CD8-positive, alpha-beta memory T cell (primary cell): Measurements from ENCODE around the gene OTC. TPM values are rescaled to one million over a fixed set of nuclear protein-coding genes. Genes with fewer than 3 reads are reported as not detected.

ENCODE experiments used
- CTCF ChIA-PET: fragments of 350-600 bp; sonication (Branson Sonifier 250); formaldehyde crosslinking; loops from one replicate; lab custom pipeline; 2021; ENCODE audit warnings: antibody characterized with exemption; lab: Charles Lee
- POLR2A ChIA-PET: fragments of 350-600 bp; sonication (Branson Sonifier 250); formaldehyde crosslinking; loops from one replicate; lab custom pipeline; 2021; ENCODE audit warnings: antibody characterized with exemption; lab: Charles Lee
- DNase-seq, 5 donors: peaks; one replicate each; pipeline versions ENCODE4 v3.0.0 to v3.0.0-alpha.2; 2020 to 2022; ENCODE audit warnings: mixed read lengths in 1 of 5
- H3K27ac ChIP-seq: one replicate; pipeline ENCODE4 v1.7.0; 2013; ENCODE audit warnings: low read depth, mild to moderate bottlenecking, low read length, moderate library complexity
- H3K27me3 ChIP-seq: 2 replicates; pipeline ENCODE4 v1.7.0; 2013; ENCODE audit warnings: low read length, mild to moderate bottlenecking; ENCODE audit not compliant: insufficient read depth, poor library complexity, severe bottlenecking
- H3K36me3 ChIP-seq: 2 replicates; pipeline ENCODE4 v1.7.0; 2013; ENCODE audit warnings: mild to moderate bottlenecking, low read length, moderate library complexity; ENCODE audit not compliant: insufficient read depth
- H3K4me1 ChIP-seq: 2 replicates; pipeline ENCODE4 v1.7.0; 2013; ENCODE audit warnings: mild to moderate bottlenecking, low read length, moderate library complexity; ENCODE audit not compliant: insufficient read depth
- H3K4me3 ChIP-seq: 2 replicates; pipeline ENCODE4 v1.7.0; 2013; ENCODE audit warnings: mild to moderate bottlenecking, low read length
- H3K9me3 ChIP-seq: 2 replicates; pipeline ENCODE4 v1.7.0; 2013; ENCODE audit warnings: mild to moderate bottlenecking, low read length
- H3K27ac Mint-ChIP-seq, 8 donors: one replicate each; pipeline ENCODE4 v1.8.0; 2020 to 2021; ENCODE audit warnings: mixed read lengths in 8 of 8, mild to moderate bottlenecking in 6 of 8, inconsistent platforms in 3 of 8, moderate library complexity in 3 of 8
- H3K27me3 Mint-ChIP-seq, 2 donors: one replicate each; pipeline ENCODE4 v1.8.0; 2020 to 2021; ENCODE audit warnings: mixed read lengths in 2 of 2, mild to moderate bottlenecking in 1 of 2, moderate library complexity in 1 of 2
- H3K36me3 Mint-ChIP-seq, 3 donors: one replicate each; pipeline ENCODE4 v1.8.0; 2020 to 2021; ENCODE audit warnings: mixed read lengths in 3 of 3, inconsistent platforms in 1 of 3, mild to moderate bottlenecking in 1 of 3
- H3K4me1 Mint-ChIP-seq, 3 donors: one replicate each; pipeline ENCODE4 v1.8.0; 2020 to 2021; ENCODE audit warnings: mixed read lengths in 3 of 3, inconsistent platforms in 1 of 3, mild to moderate bottlenecking in 1 of 3
- H3K4me3 Mint-ChIP-seq, 7 donors: one replicate each; pipeline ENCODE4 v1.8.0; 2020 to 2021; ENCODE audit warnings: mixed read lengths in 7 of 7, mild to moderate bottlenecking in 6 of 7, moderate library complexity in 4 of 7, inconsistent platforms in 2 of 7
- H3K9me3 Mint-ChIP-seq, 5 donors: one replicate each; pipeline ENCODE4 v1.8.0; 2020 to 2022; ENCODE audit warnings: mixed read lengths in 5 of 5, mild to moderate bottlenecking in 3 of 5, moderate library complexity in 2 of 5, inconsistent platforms in 1 of 5
- polyA plus RNA-seq: library from polyadenylated mRNA; unstranded; fragments of 300-500 nt; fragmentation: Illumina TruSeq; gene quantifications from one replicate; pipeline ENCODE4 v1.2.3, GENCODE V29; 2021
- total RNA-seq, 2 experiments: library from RNA; stranded (reverse); gene quantifications; one replicate each; pipeline ENCODE4 v1.2.3, GENCODE V29; 2021

The OTC gene
- total and polyA plus RNA-seq, 3 experiments from 2014 or later: 0.15 TPM; not detected in 2

DNA sequence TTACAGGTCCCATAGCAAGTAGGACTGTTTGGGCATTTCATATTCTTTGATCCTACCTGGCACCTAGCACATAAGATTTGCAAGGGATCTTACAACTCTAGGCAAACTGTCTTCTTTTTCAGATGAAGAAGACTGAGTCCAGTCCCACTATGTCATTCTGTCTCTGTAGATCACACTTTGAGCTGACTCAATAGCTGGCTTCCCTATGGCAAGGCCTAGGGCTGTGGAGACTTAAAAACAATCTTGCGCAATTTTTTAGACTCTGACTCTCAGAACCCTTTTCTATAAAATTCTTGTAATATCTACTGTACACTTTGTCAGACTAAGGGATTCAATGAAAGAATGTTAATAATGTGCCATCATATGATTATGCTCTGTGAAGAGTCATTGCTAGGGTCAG, 26.7 kb downstream of the OTC start:
- no peaks in the 10 kb centered on the region for H3K27me3 ChIP-seq
- Mint-ChIP-seq H3K27ac (no peak overlapping the region), H3K4me1 (no peaks in the 10 kb centered on the region), H3K9me3 (peaks cover 0 to 3% (median 0%) of the 10 kb centered on the region in 5 donors), H3K27me3 (peaks cover 5 to 11% of the 10 kb centered on the region in 2 donors), H3K4me3 (no peak overlapping the region), H3K36me3 (no peaks in the 10 kb centered on the region)
- no peaks in the 10 kb centered on the region for H3K9me3 ChIP-seq
- no peaks in the 10 kb centered on the region for H3K4me1 ChIP-seq
- H3K27ac ChIP-seq: no peak overlapping the region
- ChIA-PET POLR2A (no interaction called here), CTCF (no interaction called here)
- H3K36me3 ChIP-seq: no peaks in the 10 kb centered on the region
- no peak overlapping the region for H3K4me3 ChIP-seq
- DNase-seq: no peak

DNA sequence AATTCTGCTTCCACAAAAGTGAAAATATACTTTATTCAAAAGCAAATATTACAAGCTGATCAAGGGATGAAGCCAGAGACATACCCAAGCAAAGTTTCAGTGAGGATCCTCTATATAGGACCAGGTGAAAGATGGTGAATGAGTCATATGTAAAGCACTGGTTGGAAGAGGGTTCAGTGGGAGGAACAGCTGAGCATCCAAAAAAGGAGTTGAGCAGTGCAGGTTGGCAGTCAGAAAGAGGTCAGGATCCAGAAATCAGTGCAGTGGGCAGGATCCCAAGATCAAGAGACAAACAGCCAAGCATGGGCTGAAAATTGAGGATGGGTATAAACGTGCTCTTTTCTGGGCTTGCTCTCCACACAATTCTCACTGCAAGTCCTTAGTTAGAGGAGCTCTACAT, 30.3 kb downstream of the OTC start:
- CTCF ChIA-PET: no interaction called here
- Histone ChIP-seq H3K27ac (no peak overlapping the region), H3K27me3 (no peaks in the 10 kb centered on the region), H3K36me3 (no peaks in the 10 kb centered on the region), H3K4me1 (no peaks in the 10 kb centered on the region), H3K4me3 (no peak overlapping the region), H3K9me3 (no peaks in the 10 kb centered on the region)
- H3K9me3 Mint-ChIP-seq: peaks cover 0 to under 1% (median 0%) of the 10 kb centered on the region in 5 donors
- H3K27ac Mint-ChIP-seq: no peak overlapping the region
- DNase-seq: no peak
- POLR2A ChIA-PET: no interaction called here
- no peak overlapping the region for H3K4me3 Mint-ChIP-seq
- H3K4me1 Mint-ChIP-seq: no peaks in the 10 kb centered on the region
- H3K36me3 Mint-ChIP-seq: no peaks in the 10 kb centered on the region
- H3K27me3 Mint-ChIP-seq: peaks cover 8 to 9% of the 10 kb centered on the region in 2 donors

DNA sequence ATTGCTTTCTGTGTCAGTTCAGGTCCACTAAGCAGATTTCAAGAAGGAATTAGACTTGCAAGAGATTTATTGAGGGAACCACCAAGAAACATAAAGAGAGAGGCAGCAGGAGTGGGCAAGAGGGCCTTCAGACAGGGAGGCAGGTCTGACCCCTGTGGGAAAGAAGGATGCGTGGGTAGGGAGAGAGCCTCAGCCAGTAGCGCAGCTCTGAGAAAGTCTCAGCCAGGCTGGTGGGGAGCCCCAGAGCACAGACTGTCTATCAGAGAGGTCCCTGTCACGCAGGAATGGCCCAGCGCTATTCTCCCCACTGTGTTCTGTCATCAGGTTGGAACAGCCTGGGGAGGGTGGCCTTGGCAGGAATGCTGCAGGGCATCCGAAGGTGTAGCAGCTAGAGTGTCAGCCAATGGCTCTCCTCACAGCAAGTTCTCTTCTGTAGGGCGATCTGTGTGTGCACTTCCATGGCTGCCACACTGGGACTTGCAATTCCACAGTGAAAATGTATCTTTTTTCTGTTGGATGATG, 48.0 kb downstream of the OTC start:
- H3K9me3 ChIP-seq: no peaks in the 10 kb centered on the region
- peaks cover 4 to 6% of the 10 kb centered on the region in 2 donors for H3K27me3 Mint-ChIP-seq
- no peaks in the 10 kb centered on the region for H3K27me3 ChIP-seq
- no peak overlapping the region for H3K27ac Mint-ChIP-seq
- H3K4me1 Mint-ChIP-seq: no peaks in the 10 kb centered on the region
- H3K4me3 Mint-ChIP-seq: no peak overlapping the region
- H3K4me3 ChIP-seq: no peak overlapping the region
- H3K4me1 ChIP-seq: no peaks in the 10 kb centered on the region
- H3K27ac ChIP-seq: no peak overlapping the region
- CTCF ChIA-PET: no interaction called here
- no peaks in the 10 kb centered on the region for H3K36me3 ChIP-seq
- no peaks in the 10 kb centered on the region for H3K9me3 Mint-ChIP-seq
- POLR2A ChIA-PET: no interaction called here
- no peaks in the 10 kb centered on the region for H3K36me3 Mint-ChIP-seq
- DNase-seq: no peak

DNA sequence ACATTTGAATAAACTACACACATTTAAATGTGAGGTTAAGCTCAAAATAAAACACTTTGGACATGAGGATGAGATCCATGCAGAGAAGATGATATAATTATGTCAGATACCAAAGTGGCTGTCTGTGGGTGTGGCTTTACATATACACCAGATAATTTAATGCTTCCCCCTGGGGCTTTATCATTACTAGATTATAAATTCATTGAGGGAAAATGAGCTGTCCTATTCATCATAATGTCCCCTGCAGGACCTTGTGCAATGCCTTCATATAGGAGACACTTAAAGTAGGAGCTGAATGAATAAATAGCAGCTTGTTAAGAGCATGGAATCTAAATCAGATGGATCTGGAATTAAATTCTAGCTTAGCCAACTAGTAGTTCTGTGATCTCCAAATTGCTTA, 49.7 kb downstream of the OTC start:
- H3K27ac ChIP-seq: no peak overlapping the region
- no peaks in the 10 kb centered on the region for H3K36me3 ChIP-seq
- no peaks in the 10 kb centered on the region for H3K4me1 ChIP-seq
- no peaks in the 10 kb centered on the region for H3K36me3 Mint-ChIP-seq
- H3K9me3 ChIP-seq: no peaks in the 10 kb centered on the region
- no peak overlapping the region for H3K4me3 Mint-ChIP-seq
- H3K4me1 Mint-ChIP-seq: no peaks in the 10 kb centered on the region
- no peaks in the 10 kb centered on the region for H3K9me3 Mint-ChIP-seq
- no peak for DNase-seq
- peaks cover 4 to 6% of the 10 kb centered on the region in 2 donors for H3K27me3 Mint-ChIP-seq
- H3K4me3 ChIP-seq: no peak overlapping the region
- CTCF ChIA-PET: no interaction called here
- POLR2A ChIA-PET: no interaction called here
- H3K27ac Mint-ChIP-seq: no peak overlapping the region
- H3K27me3 ChIP-seq: no peaks in the 10 kb centered on the region

DNA sequence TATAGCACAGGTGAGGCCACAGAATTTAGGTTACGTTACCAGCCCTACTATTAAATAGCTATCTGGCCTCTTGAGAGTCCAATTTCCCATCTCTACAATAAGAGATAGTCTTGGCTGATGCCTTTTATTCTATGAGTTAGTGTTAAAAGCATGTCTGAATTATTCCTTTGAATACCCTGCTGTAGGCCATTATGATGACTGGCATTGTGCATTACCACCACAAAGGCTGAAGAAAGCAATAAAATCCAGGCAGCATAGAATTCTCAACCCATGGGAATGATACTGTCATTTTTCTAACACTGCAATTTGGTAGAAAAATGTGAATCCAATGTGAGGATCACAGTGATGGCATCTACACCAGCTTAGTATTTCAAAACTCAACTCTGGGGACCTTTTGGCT, 51.4 kb downstream of the OTC start:
- ChIA-PET CTCF (no interaction called here), POLR2A (no interaction called here)
- Histone ChIP-seq H3K9me3 (no peaks in the 10 kb centered on the region), H3K4me3 (no peak overlapping the region), H3K27ac (no peak overlapping the region), H3K36me3 (no peaks in the 10 kb centered on the region), H3K4me1 (no peaks in the 10 kb centered on the region), H3K27me3 (no peaks in the 10 kb centered on the region)
- Mint-ChIP-seq H3K27ac (no peak overlapping the region), H3K9me3 (no peaks in the 10 kb centered on the region), H3K27me3 (peaks cover 4 to 10% of the 10 kb centered on the region in 2 donors), H3K36me3 (no peaks in the 10 kb centered on the region), H3K4me1 (no peaks in the 10 kb centered on the region), H3K4me3 (no peak overlapping the region)
- DNase-seq: no peak

DNA sequence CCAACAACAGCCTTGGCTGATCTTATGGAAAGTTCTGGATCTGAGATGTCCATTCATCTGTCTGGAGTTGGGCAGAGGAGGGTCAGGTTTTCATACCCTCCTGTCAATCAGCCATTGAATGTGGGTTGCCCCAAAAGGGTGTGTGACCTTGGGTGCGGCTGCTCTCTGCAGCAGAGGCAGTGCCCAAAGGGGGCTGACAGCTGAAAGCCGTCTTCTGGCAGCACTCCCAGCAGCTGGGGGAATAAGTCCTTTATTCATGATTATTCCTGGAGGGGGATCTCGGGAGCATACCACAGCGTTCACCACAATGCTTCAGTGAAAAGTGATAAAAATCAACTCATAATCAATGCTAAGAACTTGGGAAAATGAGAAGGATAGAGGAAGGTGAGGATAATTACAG, 54.7 kb downstream of the OTC start:
- H3K27ac Mint-ChIP-seq: no peak overlapping the region
- H3K27me3 Mint-ChIP-seq: peaks cover 7 to 9% of the 10 kb centered on the region in 2 donors

DNA sequence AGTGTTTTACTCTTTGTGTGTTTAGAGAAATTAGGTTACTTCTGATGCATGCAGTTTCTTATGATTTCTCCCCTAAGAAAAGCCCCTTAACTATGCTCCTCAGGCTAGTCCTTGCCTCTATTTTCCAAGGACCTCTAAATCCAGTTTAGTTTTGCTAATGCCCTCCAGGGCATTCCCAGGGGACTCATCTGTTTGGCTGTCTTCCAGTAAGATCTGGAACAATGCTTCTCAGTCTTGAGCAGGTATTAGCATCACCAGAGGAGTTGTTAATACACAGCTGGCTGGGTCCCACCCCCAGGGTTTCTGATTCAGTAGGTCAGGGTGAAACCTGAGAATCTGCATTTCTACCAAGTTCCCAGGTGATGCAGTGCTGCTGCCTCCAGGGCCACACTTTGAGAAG, 56.9 kb downstream of the OTC start:
- Mint-ChIP-seq H3K4me3 (no peak overlapping the region), H3K27me3 (peaks cover 4 to 8% of the 10 kb centered on the region in 2 donors), H3K27ac (no peak overlapping the region), H3K9me3 (no peaks in the 10 kb centered on the region), H3K4me1 (no peaks in the 10 kb centered on the region), H3K36me3 (no peaks in the 10 kb centered on the region)
- ChIA-PET CTCF (no interaction called here), POLR2A (no interaction called here)
- H3K4me1 ChIP-seq: no peaks in the 10 kb centered on the region
- no peak overlapping the region for H3K27ac ChIP-seq
- DNase-seq: no peak
- H3K4me3 ChIP-seq: no peak overlapping the region
- no peaks in the 10 kb centered on the region for H3K9me3 ChIP-seq
- no peaks in the 10 kb centered on the region for H3K36me3 ChIP-seq
- no peaks in the 10 kb centered on the region for H3K27me3 ChIP-seq

More for the DNA sequence above, 54.7 kb downstream of the OTC start:
- POLR2A ChIA-PET: no interaction called here
- Mint-ChIP-seq H3K36me3 (no peaks in the 10 kb centered on the region), H3K4me3 (no peak overlapping the region), H3K4me1 (no peaks in the 10 kb centered on the region), H3K9me3 (no peaks in the 10 kb centered on the region)
- no peaks in the 10 kb centered on the region for H3K4me1 ChIP-seq
- CTCF ChIA-PET: no interaction called here
- H3K27me3 ChIP-seq: no peaks in the 10 kb centered on the region
- no peak overlapping the region for H3K27ac ChIP-seq
- no peak for DNase-seq
- H3K9me3 ChIP-seq: no peaks in the 10 kb centered on the region
- H3K36me3 ChIP-seq: no peaks in the 10 kb centered on the region
- H3K4me3 ChIP-seq: no peak overlapping the region

DNA sequence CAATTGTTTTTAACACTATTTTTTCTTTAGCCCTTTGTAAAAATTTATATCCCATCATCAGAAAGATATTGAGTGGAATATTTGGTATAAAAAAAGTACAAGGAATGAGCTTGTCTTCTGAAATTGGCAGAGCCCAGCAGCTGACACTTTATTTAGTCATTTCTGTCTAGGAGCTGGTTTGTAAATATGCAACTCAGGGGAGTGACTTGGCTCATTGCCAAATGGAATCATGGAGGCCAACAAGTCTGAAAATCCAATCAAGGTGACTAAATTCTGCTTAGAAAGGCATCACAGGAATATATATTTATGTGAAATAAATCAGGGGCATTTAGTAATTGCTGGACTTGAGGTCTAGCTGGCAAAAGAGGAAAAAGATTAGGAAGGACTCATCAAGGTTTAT, 74.4 kb downstream of the OTC start:
- no peak for DNase-seq
- no peaks in the 10 kb centered on the region for H3K9me3 ChIP-seq
- H3K27me3 ChIP-seq: no peaks in the 10 kb centered on the region
- peaks cover 0 to 2% (median 0%) of the 10 kb centered on the region in 3 donors for H3K36me3 Mint-ChIP-seq
- ChIA-PET CTCF (no interaction called here), POLR2A (no interaction called here)
- H3K9me3 Mint-ChIP-seq: peaks cover 0 to 2% (median 0%) of the 10 kb centered on the region in 5 donors
- H3K4me1 ChIP-seq: no peaks in the 10 kb centered on the region
- H3K4me3 ChIP-seq: no peak overlapping the region
- H3K27ac Mint-ChIP-seq: no peak overlapping the region
- no peak overlapping the region for H3K4me3 Mint-ChIP-seq
- H3K27ac ChIP-seq: no peak overlapping the region
- peaks cover 2 to 6% of the 10 kb centered on the region in 2 donors for H3K27me3 Mint-ChIP-seq
- H3K36me3 ChIP-seq: no peaks in the 10 kb centered on the region
- no peaks in the 10 kb centered on the region for H3K4me1 Mint-ChIP-seq
